Measurements from ENCODE around the gene PITX2.
A peak's percentile ranks its signal among the peaks of the same experiment; 100 is the strongest.

PITX2 gene

GRCh38 chr4:110631584-110632505 lies 9.0 kb upstream of the PITX2 start:
- TF ChIP-seq, protein P1, sequence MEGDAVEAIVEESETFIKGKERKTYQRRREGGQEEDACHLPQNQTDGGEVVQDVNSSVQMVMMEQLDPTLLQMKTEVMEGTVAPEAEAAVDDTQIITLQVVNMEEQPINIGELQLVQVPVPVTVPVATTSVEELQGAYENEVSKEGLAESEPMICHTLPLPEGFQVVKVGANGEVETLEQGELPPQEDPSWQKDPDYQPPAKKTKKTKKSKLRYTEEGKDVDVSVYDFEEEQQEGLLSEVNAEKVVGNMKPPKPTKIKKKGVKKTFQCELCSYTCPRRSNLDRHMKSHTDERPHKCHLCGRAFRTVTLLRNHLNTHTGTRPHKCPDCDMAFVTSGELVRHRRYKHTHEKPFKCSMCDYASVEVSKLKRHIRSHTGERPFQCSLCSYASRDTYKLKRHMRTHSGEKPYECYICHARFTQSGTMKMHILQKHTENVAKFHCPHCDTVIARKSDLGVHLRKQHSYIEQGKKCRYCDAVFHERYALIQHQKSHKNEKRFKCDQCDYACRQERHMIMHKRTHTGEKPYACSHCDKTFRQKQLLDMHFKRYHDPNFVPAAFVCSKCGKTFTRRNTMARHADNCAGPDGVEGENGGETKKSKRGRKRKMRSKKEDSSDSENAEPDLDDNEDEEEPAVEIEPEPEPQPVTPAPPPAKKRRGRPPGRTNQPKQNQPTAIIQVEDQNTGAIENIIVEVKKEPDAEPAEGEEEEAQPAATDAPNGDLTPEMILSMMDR (IDR thresholded peaks at IDR 0.05; ENCODE audit: low read depth, low read length, missing control alignments) = peak; percentile 86
- H3K27me3 ChIP-seq (replicated peaks) = peaks cover 92% of the 10 kb centered on the region
- H3K4me3 ChIP-seq (ENCODE audit: low read depth, low read length) = peak overlapping the region; percentile 42
- in situ Hi-C loops (cut with HindIII; ENCODE audit: low pct_ligation_motif_present, low sequenced_read_pairs) = no loop called here
- DNase-seq = peak; percentile 61
- no peaks in the 10 kb centered on the region for H3K36me3 ChIP-seq (replicated peaks)
- no peak overlapping the region for H3K27ac ChIP-seq

DNA sequence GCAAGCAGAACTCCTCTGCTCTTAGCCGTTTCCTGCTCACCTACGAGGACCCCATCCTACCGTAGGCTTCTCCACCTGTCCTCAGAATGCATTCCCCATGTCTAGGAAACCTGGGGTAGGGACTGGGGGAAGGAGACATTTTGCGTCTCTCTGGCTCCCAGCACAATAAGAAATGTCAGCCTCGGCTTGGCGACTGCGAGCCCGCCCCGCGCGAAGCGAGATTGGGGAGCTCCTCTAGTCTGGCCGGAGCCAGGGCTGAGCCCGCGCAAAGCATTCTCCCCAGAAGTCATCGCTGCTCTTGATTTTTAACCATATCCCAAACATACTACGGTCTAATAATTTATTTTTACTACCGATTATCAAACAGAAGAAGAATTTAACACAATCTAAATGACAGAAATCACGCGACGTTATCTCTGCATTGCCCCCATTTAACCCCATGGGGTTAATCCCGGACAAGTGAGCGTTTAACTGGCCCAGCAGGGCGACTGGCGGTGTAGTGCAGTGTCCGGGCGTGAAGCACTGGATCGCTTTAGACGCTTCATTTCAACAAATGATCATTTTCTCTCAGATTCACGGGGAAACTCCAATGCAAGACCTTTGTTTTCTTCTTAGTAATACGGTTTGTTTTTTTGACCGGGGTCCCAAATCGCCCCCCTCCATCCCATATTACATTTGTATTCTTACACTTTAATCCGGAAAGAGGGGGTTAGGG lies 8.0 kb upstream of the PITX2 start:
- DNase-seq = no peak
- Histone ChIP-seq H3K4me3 (ENCODE audit: low read depth, low read length) (no peak overlapping the region), H3K36me3 (replicated peaks) (no peaks in the 10 kb centered on the region), H3K27me3 (replicated peaks) (peaks cover 92% of the 10 kb centered on the region), H3K27ac (no peak overlapping the region)
- in situ Hi-C loops (cut with HindIII; ENCODE audit: low pct_ligation_motif_present, low sequenced_read_pairs) = no loop called here
- TF ChIP-seq, protein P1 (IDR thresholded peaks at IDR 0.05; ENCODE audit: low read depth, low read length, missing control alignments) = no peak

- in situ Hi-C loops (cut with HindIII; ENCODE audit: low pct_ligation_motif_present, low sequenced_read_pairs) = no loop called here
- TF ChIP-seq, protein P1 (IDR thresholded peaks at IDR 0.05; ENCODE audit: low read depth, low read length, missing control alignments) = no peak
- no peak for DNase-seq
- Histone ChIP-seq H3K27ac (no peak overlapping the region), H3K36me3 (replicated peaks) (no peaks in the 10 kb centered on the region), H3K4me3 (ENCODE audit: low read depth, low read length) (no peak overlapping the region), H3K27me3 (replicated peaks) (peaks cover 92% of the 10 kb centered on the region)
These were observed 7.2 kb upstream of the PITX2 start for GRCh38 chr4:110629780-110630687.

DNA sequence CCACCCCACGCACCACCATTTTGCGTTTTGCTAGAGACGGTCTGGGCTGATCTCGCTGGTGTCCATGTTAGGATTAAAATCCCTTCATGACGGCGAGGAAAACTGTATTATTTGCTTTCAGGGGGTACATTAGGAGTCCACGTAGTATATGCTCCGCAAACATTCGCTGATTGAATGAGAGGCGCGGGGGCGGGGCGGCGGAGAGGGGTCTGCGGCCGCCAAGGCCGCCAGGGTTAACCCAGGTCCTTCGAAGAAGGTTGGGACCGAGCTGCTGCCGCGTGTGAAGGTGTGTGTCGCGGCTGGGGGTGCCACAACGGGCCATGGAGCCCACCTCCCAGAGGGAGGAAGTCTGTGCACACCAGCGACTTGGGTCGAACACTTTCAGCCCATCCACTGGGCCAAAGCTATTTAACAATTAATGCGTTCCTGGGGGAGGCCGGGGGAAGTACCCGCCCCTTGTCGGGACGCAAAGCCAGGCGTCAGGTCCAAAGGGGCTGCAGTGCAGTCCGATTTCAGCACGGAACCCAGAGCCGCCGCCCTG lies 6.4 kb upstream of the PITX2 start:
- Histone ChIP-seq H3K36me3 (replicated peaks) (no peaks in the 10 kb centered on the region), H3K4me3 (ENCODE audit: low read depth, low read length) (no peak overlapping the region), H3K27me3 (replicated peaks) (peaks cover 91% of the 10 kb centered on the region), H3K27ac (no peak overlapping the region)
- in situ Hi-C loops (cut with HindIII; ENCODE audit: low pct_ligation_motif_present, low sequenced_read_pairs) = no loop called here
- TF ChIP-seq, protein P1 (IDR thresholded peaks at IDR 0.05; ENCODE audit: low read depth, low read length, missing control alignments) = no peak
- no peak for DNase-seq

GRCh38 chr4:110628663-110629213 lies 5.9 kb upstream of the PITX2 start:
- in situ Hi-C loops (cut with HindIII; ENCODE audit: low pct_ligation_motif_present, low sequenced_read_pairs) = no loop called here
- Histone ChIP-seq H3K36me3 (replicated peaks) (no peaks in the 10 kb centered on the region), H3K27ac (no peak overlapping the region), H3K27me3 (replicated peaks) (peaks cover 91% of the 10 kb centered on the region), H3K4me3 (ENCODE audit: low read depth, low read length) (no peak overlapping the region)
- TF ChIP-seq, protein P1 (IDR thresholded peaks at IDR 0.05; ENCODE audit: low read depth, low read length, missing control alignments) = no peak
- no peak for DNase-seq

Measured in brain microvascular endothelial cell (primary cell).